DOHH2 (cell line): ENCODE results near the gene CCDC122.

Experiments used
- H3F3A ChIP-seq: fragments of 200-600 bp; sonication (generic), shearing (Covaris generic); 2 replicates; pipeline ENCODE4 v1.6.0; 2016; ENCODE audit warnings: antibody characterized with exemption, mild to moderate bottlenecking; ENCODE audit not compliant: control insufficient read depth, insufficient read depth
- H3K27ac ChIP-seq: fragments of 200-600 bp; sonication (generic); 2 replicates; pipeline ENCODE4 v1.5.1; 2014; ENCODE audit warnings: low read depth, mild to moderate bottlenecking, low read length, moderate library complexity
- H3K27me3 ChIP-seq: fragments of 200-600 bp; sonication (generic); 2 replicates; pipeline ENCODE4 v1.6.1; 2014; ENCODE audit warnings: mild to moderate bottlenecking, low read length, mixed read lengths; ENCODE audit not compliant: control insufficient read depth
- H3K36me3 ChIP-seq: fragments of 200-600 bp; sonication (generic); 2 replicates; pipeline ENCODE4 v1.6.1; 2014; ENCODE audit warnings: mild to moderate bottlenecking, low read length, moderate library complexity, mixed read lengths; ENCODE audit not compliant: control insufficient read depth
- H3K4me1 ChIP-seq: fragments of 200-600 bp; sonication (generic); 2 replicates; pipeline ENCODE4 v1.6.1; 2014; ENCODE audit warnings: mild to moderate bottlenecking, low read length, mixed read lengths; ENCODE audit not compliant: control insufficient read depth
- H3K4me2 ChIP-seq: fragments of 200-600 bp; sonication (generic); 2 replicates; pipeline ENCODE4 v1.6.0; 2014; ENCODE audit warnings: mild to moderate bottlenecking, low read length, moderate library complexity
- H3K4me3 ChIP-seq: fragments of 200-600 bp; sonication (generic); 2 replicates; pipeline ENCODE4 v1.5.1; 2014; ENCODE audit warnings: mild to moderate bottlenecking, low read length, mixed read lengths
- H3K79me2 ChIP-seq: fragments of 200-600 bp; sonication (generic); 2 replicates; pipeline ENCODE4 v1.6.1; 2014; ENCODE audit warnings: mild to moderate bottlenecking, low read length, mixed read lengths; ENCODE audit not compliant: control insufficient read depth
- H3K9me2 ChIP-seq: fragments of 200-600 bp; sonication (generic); replicated peaks from 2 replicates; pipeline ENCODE4 v1.6.1; 2014; ENCODE audit warnings: mild to moderate bottlenecking, low read length, mixed read lengths; ENCODE audit not compliant: control insufficient read depth
- H3K9me3 ChIP-seq: fragments of 200-600 bp; sonication (generic); 2 replicates; pipeline ENCODE4 v1.6.1; 2014; ENCODE audit warnings: antibody characterized with exemption, low read length, mixed read lengths; ENCODE audit not compliant: control insufficient read depth, insufficient read depth
- H4K20me1 ChIP-seq: fragments of 200-600 bp; sonication (generic); 2 replicates; pipeline ENCODE4 v1.6.0; 2014; ENCODE audit warnings: low read depth, mild to moderate bottlenecking, antibody characterized with exemption, low read length, moderate library complexity; ENCODE audit not compliant: control insufficient read depth, insufficient read depth
- CTCF ChIP-seq: fragments of 200-600 bp; sonication (generic); IDR thresholded peaks from one replicate; pipeline ENCODE4 v1.5.1; 2014; ENCODE audit warnings: antibody characterized with exemption, mild to moderate bottlenecking, low read depth, low read length; ENCODE audit not compliant: poor library complexity, severe bottlenecking
- EZH2phosphoT487 ChIP-seq: fragments of 200-600 bp; sonication (generic); IDR thresholded peaks from 2 replicates; pipeline ENCODE4 v1.6.1; 2017; ENCODE audit warnings: borderline replicate concordance, mild to moderate bottlenecking, antibody characterized with exemption, low read length, moderate library complexity, mixed read lengths

CCDC122 gene

GRCh38 chr13:43918636-43919035, 39.1 kb upstream of the CCDC122 start:
- no peaks in the 10 kb centered on the region for H3K9me3 ChIP-seq
- TF ChIP-seq EZH2phosphoT487: no peak
- TF ChIP-seq CTCF: no peak
- H3K36me3 ChIP-seq: no peaks in the 10 kb centered on the region
- no peaks in the 10 kb centered on the region for H3K4me1 ChIP-seq
- H3K4me2 ChIP-seq: no peak overlapping the region
- no peak overlapping the region for H3K27ac ChIP-seq
- no peaks in the 10 kb centered on the region for H3F3A ChIP-seq
- H3K27me3 ChIP-seq: no peaks in the 10 kb centered on the region
- H3K4me3 ChIP-seq: no peak overlapping the region
- H3K79me2 ChIP-seq: no peaks in the 10 kb centered on the region
- H4K20me1 ChIP-seq: no peaks in the 10 kb centered on the region
- H3K9me2 ChIP-seq: no peaks in the 10 kb centered on the region

GRCh38 chr13:43916828-43917227, 37.3 kb upstream of the CCDC122 start:
- peaks cover 7% of the 10 kb centered on the region for H3K4me1 ChIP-seq
- no peaks in the 10 kb centered on the region for H3K9me3 ChIP-seq
- no peaks in the 10 kb centered on the region for H3F3A ChIP-seq
- TF ChIP-seq CTCF (no peak), EZH2phosphoT487 (no peak)
- H3K4me2 ChIP-seq: no peak overlapping the region
- no peak overlapping the region for H3K27ac ChIP-seq
- no peaks in the 10 kb centered on the region for H4K20me1 ChIP-seq
- H3K9me2 ChIP-seq: no peaks in the 10 kb centered on the region
- H3K27me3 ChIP-seq: no peaks in the 10 kb centered on the region
- H3K4me3 ChIP-seq: no peak overlapping the region
- H3K79me2 ChIP-seq: no peaks in the 10 kb centered on the region
- no peaks in the 10 kb centered on the region for H3K36me3 ChIP-seq

- Histone ChIP-seq H3K9me2 (no peaks in the 10 kb centered on the region), H3K36me3 (no peaks in the 10 kb centered on the region), H3K4me3 (no peak overlapping the region), H3F3A (no peaks in the 10 kb centered on the region), H3K79me2 (no peaks in the 10 kb centered on the region), H3K9me3 (no peaks in the 10 kb centered on the region), H3K4me1 (peaks cover 14% of the 10 kb centered on the region), H3K4me2 (no peak overlapping the region), H4K20me1 (no peaks in the 10 kb centered on the region), H3K27me3 (no peaks in the 10 kb centered on the region), H3K27ac (no peak overlapping the region)
- TF ChIP-seq CTCF (no peak), EZH2phosphoT487 (no peak)
Observed at GRCh38 chr13:43915451-43915850, 35.9 kb upstream of the CCDC122 start.

- H3K27ac ChIP-seq: no peak overlapping the region
- no peaks in the 10 kb centered on the region for H3K9me3 ChIP-seq
- H3K79me2 ChIP-seq: no peaks in the 10 kb centered on the region
- peak overlapping the region; percentile 11 for H3K4me2 ChIP-seq
- TF ChIP-seq EZH2phosphoT487 (no peak), CTCF (no peak)
- no peak overlapping the region for H3K4me3 ChIP-seq
- no peaks in the 10 kb centered on the region for H3K36me3 ChIP-seq
- no peaks in the 10 kb centered on the region for H4K20me1 ChIP-seq
- H3F3A ChIP-seq: no peaks in the 10 kb centered on the region
- H3K4me1 ChIP-seq: peaks cover 17% of the 10 kb centered on the region
- no peaks in the 10 kb centered on the region for H3K9me2 ChIP-seq
- no peaks in the 10 kb centered on the region for H3K27me3 ChIP-seq
Observed at GRCh38 chr13:43911871-43912270, 32.3 kb upstream of the CCDC122 start.
